HT-29 (cell line): Measurements from ENCODE around the gene IRF2BP2. TPM values are rescaled to one million over a fixed set of nuclear protein-coding genes. Genes with fewer than 3 reads are reported as not detected.

Experiments
- DNase-seq: peaks from one replicate; pipeline ENCODE4 v3.0.0-alpha.2; 2015; ENCODE audit warnings: low spot score
- small RNA-seq: library from RNA; depleted of rRNA; stranded (forward); fragments of <200 nt; gene quantifications from one replicate; pipeline ENCODE3, GENCODE V24; 2014
- total RNA-seq: library from RNA; depleted of rRNA; stranded (reverse); fragments of >200 nt; shearing (Covaris generic); gene quantifications from 2 replicates; pipeline ENCODE4 v1.2.3, GENCODE V29; 2014; rRNA removed

IRF2BP2 gene
- total RNA-seq, 1 experiment from 2014 or later = 235 TPM

GRCh38 chr1:234559902-234560676 is 49.9 kb downstream of the IRF2BP2 start:
- no peak for DNase-seq

GRCh38 chr1:234559152-234559901 is 50.7 kb downstream of the IRF2BP2 start:
- no peak for DNase-seq

GRCh38 chr1:234558330-234558836 is 51.6 kb downstream of the IRF2BP2 start:
- DNase-seq = no peak

GRCh38 chr1:234556245-234556943 is 53.6 kb downstream of the IRF2BP2 start:
- DNase-seq = no peak

GRCh38 chr1:234555390-234556024 is 54.5 kb downstream of the IRF2BP2 start:
- DNase-seq = no peak

GRCh38 chr1:234554698-234555311 is 55.2 kb downstream of the IRF2BP2 start:
- DNase-seq = no peak

Small RNA genes within 50 kb of the gene (small RNA-seq; reads per million reads assigned to genes)
- not detected for gene RF00096

Other genes with a start within 250 kb of the IRF2BP2 start
- 40.5 and 42.3 TPM in 2 replicates for gene COA6, start 236.7 kb downstream of the IRF2BP2 start, total RNA-seq
- 23.6 and 25.8 TPM in 2 replicates for gene TARBP1, start 131.0 kb downstream of the IRF2BP2 start, total RNA-seq